ENCODE measurements around the gene SIM2.

The SIM2 gene

DNA sequence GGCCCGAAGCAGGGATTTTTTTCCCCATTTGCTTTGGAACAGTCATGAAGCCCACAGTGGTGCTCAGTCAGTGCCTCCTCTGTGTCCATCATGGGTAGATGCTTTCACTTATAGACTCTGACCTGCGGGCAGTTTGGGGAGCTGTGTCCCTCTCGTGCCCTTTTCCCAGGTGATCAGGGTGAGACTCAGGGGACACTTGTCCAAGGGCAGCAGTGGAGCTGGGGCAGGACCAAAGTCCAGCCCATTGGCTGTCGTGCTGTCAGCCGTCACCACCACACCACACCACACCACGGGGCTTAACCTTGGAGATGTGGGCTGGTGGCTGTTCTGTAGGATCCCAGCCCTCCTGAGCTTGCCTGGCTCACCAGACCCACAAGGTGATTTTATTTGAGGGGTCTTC lies 34.9 kb downstream of the SIM2 start:
- DNase-seq (ENCODE audit: low read depth, low spot score), result no peak
- H3K4me3 ChIP-seq (ENCODE audit: low read depth, low read length), result no peak overlapping the region
- TF ChIP-seq, protein P1, sequence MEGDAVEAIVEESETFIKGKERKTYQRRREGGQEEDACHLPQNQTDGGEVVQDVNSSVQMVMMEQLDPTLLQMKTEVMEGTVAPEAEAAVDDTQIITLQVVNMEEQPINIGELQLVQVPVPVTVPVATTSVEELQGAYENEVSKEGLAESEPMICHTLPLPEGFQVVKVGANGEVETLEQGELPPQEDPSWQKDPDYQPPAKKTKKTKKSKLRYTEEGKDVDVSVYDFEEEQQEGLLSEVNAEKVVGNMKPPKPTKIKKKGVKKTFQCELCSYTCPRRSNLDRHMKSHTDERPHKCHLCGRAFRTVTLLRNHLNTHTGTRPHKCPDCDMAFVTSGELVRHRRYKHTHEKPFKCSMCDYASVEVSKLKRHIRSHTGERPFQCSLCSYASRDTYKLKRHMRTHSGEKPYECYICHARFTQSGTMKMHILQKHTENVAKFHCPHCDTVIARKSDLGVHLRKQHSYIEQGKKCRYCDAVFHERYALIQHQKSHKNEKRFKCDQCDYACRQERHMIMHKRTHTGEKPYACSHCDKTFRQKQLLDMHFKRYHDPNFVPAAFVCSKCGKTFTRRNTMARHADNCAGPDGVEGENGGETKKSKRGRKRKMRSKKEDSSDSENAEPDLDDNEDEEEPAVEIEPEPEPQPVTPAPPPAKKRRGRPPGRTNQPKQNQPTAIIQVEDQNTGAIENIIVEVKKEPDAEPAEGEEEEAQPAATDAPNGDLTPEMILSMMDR (IDR thresholded peaks at IDR 0.05; ENCODE audit: insufficient read depth, low read length, missing control alignments), result no peak
- CTCF ChIA-PET, result interaction anchor here (1.7 to 6.3 kb wide), 2 partner anchors 14 to 312 kb away, joined by 4 to 47 read pairs; no protein-coding TSS in a partner anchor
- POLR2A ChIA-PET, result no interaction called here

DNA sequence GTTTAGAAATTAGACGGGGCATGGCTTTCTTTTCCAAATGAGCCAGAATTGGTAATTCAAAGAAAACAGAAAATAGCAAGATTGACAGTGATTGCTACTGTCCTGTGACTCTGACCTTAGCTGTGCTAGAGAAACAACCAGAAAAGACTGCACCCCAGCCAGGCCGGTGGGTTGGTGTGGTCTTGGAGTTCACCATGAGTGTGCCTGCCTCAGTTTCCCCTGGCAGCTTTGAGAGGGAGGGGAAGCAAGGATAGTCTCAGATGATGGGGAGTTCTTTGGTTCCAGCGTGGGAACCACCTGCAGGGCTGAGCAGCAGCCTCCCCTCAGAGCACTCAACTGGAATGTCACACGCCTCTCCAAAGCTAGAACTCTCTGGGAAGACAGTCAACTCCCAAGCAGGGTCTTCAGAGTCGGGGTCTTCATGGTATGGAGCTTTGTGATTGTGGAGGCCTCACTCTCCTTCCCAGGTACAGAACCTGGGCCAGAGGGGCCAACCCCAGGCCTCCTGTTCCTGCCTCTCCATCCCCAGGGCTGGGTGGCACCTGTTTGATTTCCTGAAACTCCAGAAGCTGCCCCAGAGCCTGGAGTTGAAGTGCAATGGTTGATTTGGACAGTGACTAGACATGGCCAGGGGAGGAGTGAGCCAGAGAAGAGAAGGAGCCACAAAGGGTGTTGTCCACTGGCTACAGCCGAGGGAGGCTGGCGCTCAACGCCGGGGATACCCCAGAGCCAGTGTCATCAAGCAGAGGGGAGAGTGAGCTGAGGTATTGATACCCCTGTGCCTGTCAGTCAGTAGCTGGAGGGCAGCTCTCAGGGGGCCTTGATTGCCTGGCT lies 35.7 kb downstream of the SIM2 start:
- DNase-seq (ENCODE audit: low read depth, low spot score), result no peak
- ChIA-PET CTCF (interaction anchor here (6.3 kb wide), 1 partner anchor 14 kb away, joined by 47 read pairs; no protein-coding TSS in a partner anchor), POLR2A (no interaction called here)
- H3K4me3 ChIP-seq (ENCODE audit: low read depth, low read length), result no peak overlapping the region
- TF ChIP-seq, protein P1 (IDR thresholded peaks at IDR 0.05; ENCODE audit: insufficient read depth, low read length, missing control alignments), result no peak

DNA sequence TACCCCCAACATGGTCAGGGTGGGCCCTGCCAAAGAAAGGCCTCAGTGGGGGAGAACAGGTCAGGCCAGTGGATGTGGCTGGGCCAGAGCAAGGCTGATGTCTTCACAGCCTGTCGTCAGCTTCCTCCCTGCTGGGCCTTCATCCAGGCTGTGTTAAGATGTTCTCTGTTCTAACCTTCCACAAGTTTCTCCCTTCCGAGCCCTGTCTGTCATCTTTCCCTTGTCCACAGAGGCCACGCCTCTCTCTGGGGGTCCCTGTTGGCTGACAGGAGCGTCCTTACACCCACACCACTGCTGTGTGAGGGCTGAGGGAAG lies 36.2 kb downstream of the SIM2 start:
- TF ChIP-seq, protein P1 (IDR thresholded peaks at IDR 0.05; ENCODE audit: insufficient read depth, low read length, missing control alignments), result no peak
- no peak overlapping the region for H3K4me3 ChIP-seq (ENCODE audit: low read depth, low read length)
- POLR2A ChIA-PET, result no interaction called here
- CTCF ChIA-PET, result interaction anchor here (6.3 kb wide), 1 partner anchor 13 kb away, joined by 47 read pairs; no protein-coding TSS in a partner anchor
- DNase-seq (ENCODE audit: low read depth, low spot score), result no peak

DNA sequence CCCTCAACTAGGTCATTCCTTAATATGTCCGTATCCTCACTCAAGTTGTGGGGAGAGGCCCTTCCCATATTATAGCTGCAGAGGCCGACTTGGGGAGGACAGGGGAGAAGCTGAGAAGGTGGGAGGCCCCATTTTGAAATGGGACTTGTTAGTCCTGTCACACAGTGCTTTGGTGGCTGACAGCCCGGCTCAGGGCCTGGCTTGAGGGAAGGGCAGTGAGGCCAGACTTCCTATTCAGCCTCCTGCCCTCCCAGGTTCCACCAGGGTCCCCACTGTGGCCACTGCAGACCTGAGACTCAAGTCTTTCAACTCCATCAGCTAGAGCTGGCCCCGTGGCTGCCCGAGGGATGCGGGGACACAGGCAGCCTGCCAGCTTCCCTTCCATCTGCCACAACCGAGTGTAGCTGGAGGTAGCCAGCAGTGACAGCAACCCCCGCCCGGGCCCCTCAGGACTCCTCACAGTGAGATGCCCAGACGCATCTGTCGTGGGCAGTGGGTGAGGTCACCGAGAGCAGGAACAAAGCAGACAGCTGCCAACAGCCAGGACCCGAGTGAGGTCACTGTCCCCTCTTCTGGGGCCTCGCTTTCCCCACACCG lies 36.9 kb downstream of the SIM2 start:
- no peak for DNase-seq (ENCODE audit: low read depth, low spot score)
- TF ChIP-seq, protein P1 (IDR thresholded peaks at IDR 0.05; ENCODE audit: insufficient read depth, low read length, missing control alignments), result no peak
- CTCF ChIA-PET, result interaction anchor here (6.3 kb wide), 1 partner anchor 12 kb away, joined by 47 read pairs; no protein-coding TSS in a partner anchor
- POLR2A ChIA-PET, result no interaction called here
- H3K4me3 ChIP-seq (ENCODE audit: low read depth, low read length), result no peak overlapping the region

DNA sequence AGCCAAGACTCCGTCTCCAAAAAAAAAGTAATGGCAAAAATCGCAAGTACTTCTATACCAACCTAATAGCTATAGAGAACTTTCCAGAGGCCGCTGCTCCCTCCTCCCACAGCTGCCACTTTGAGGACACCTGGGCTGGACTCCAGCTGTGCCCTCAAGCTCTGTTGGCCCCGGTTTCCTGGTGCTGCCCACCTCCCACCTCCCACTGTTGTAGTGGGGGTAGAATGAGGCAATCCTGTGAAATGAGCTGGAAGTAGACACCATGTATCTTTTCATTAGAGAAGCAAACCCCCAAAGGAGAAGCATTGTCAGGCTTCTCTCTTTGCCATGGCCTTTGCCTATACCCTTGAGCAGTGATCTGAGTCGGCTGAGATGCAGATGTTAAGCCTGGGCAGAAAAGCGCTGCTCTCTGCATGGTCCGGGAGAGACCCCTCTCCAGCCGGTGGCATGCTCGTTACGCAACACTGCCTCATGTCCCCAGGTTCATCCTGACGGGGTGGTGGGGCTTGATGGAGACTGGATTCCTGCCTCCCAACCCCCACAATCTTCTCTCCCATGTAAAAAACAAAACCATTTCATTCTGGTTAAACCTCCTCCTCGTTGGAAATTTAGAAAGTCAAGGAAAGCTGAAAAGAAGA lies 39.7 kb downstream of the SIM2 start:
- H3K4me3 ChIP-seq (ENCODE audit: low read depth, low read length), result no peak overlapping the region
- TF ChIP-seq, protein P1 (IDR thresholded peaks at IDR 0.05; ENCODE audit: insufficient read depth, low read length, missing control alignments), result no peak
- ChIA-PET CTCF (interaction anchor here (0.7 to 6.3 kb wide), 3 partner anchors 10 to 316 kb away, joined by 3 to 47 read pairs (median 4); no protein-coding TSS in a partner anchor), POLR2A (no interaction called here)
- no peak for DNase-seq (ENCODE audit: low read depth, low spot score)

DNA sequence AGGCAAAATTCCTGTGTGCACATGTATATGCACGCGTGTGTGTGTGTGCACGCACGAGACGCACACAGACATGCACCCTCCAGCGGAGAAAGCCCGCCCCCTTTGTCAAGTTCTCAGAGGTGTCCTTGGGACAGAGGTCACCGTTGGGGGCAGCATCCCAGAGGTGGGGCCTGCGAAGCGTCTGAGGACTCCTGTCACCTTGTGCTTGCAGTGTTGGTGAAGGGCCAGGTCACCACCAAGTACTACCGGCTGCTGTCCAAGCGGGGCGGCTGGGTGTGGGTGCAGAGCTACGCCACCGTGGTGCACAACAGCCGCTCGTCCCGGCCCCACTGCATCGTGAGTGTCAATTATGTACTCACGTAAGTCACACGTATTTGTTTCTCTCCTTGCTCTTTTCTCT lies 42.6 kb downstream of the SIM2 start:
- ChIA-PET POLR2A (interaction anchor here (0.7 kb wide), 1 partner anchor 31 kb away, joined by 4 read pairs; no protein-coding TSS in a partner anchor), CTCF (interaction anchor here (0.7 kb wide), 1 partner anchor 188 kb away, joined by 3 read pairs; no protein-coding TSS in a partner anchor)
- no peak for DNase-seq (ENCODE audit: low read depth, low spot score)
- TF ChIP-seq, protein P1 (IDR thresholded peaks at IDR 0.05; ENCODE audit: insufficient read depth, low read length, missing control alignments), result no peak
- no peak overlapping the region for H3K4me3 ChIP-seq (ENCODE audit: low read depth, low read length)
